ENCODE results near the gene CENPC.
"Not testable (repeated sequence)": the region's sequence is repeated elsewhere in the genome, so short reads cannot be mapped to it uniquely, and the experiment has no call there.

Gene CENPC

DNA sequence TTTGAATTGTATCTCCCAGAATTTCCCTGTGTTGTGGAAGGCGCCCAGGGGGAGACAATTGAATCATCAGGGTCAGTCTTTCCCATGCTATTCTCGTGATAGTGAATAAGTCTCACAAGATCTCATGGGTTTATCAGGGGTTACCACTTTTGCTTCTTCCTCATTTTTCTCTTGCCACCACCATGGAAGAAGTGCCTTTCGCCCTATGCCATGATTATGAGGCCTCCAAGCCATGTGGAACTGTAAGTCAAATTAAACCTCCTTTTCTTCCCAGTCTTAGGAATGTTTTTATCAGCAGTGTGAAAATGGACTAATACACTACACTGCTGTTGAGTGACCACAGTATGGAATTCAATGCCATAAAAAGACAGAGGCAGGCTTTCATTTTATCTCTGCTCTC lies 12.2 kb downstream of the CENPC start:
- TF ChIP-seq, protein P1, sequence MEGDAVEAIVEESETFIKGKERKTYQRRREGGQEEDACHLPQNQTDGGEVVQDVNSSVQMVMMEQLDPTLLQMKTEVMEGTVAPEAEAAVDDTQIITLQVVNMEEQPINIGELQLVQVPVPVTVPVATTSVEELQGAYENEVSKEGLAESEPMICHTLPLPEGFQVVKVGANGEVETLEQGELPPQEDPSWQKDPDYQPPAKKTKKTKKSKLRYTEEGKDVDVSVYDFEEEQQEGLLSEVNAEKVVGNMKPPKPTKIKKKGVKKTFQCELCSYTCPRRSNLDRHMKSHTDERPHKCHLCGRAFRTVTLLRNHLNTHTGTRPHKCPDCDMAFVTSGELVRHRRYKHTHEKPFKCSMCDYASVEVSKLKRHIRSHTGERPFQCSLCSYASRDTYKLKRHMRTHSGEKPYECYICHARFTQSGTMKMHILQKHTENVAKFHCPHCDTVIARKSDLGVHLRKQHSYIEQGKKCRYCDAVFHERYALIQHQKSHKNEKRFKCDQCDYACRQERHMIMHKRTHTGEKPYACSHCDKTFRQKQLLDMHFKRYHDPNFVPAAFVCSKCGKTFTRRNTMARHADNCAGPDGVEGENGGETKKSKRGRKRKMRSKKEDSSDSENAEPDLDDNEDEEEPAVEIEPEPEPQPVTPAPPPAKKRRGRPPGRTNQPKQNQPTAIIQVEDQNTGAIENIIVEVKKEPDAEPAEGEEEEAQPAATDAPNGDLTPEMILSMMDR (IDR thresholded peaks at IDR 0.05; ENCODE audit: low read depth, low read length) = no peak
- Histone ChIP-seq H3K4me3 (ENCODE audit: low read depth, low read length) (no peak overlapping the region), H3K27me3 (no peaks in the 10 kb centered on the region), H3K4me1 (no peaks in the 10 kb centered on the region), H3K9me3 (no peaks in the 10 kb centered on the region), H3K36me3 (peaks cover 26% of the 10 kb centered on the region)
- DNase-seq = no peak

DNA sequence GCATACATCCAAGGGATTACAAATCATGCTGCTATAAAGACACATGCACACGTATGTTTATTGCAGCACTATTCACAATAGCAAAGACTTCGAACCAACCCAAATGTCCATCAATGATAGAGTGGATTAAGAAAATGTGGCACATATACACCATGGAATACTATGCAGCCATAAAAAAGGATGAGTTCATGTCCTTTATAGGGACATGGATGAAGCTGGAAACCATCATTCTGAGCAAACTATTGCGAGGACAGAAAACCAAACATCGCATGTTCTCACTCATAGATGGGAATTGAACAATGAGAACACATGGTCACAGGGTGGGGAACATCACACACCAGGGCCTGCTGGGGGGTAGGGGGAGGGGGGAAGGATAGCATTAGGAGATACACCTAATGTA lies 12.9 kb downstream of the CENPC start:
- H3K36me3 ChIP-seq = peaks cover 22% of the 10 kb centered on the region
- H3K4me3 ChIP-seq (ENCODE audit: low read depth, low read length); H3K27me3 ChIP-seq; DNase-seq; H3K4me1 ChIP-seq; H3K9me3 ChIP-seq: not testable (repeated sequence)

DNA sequence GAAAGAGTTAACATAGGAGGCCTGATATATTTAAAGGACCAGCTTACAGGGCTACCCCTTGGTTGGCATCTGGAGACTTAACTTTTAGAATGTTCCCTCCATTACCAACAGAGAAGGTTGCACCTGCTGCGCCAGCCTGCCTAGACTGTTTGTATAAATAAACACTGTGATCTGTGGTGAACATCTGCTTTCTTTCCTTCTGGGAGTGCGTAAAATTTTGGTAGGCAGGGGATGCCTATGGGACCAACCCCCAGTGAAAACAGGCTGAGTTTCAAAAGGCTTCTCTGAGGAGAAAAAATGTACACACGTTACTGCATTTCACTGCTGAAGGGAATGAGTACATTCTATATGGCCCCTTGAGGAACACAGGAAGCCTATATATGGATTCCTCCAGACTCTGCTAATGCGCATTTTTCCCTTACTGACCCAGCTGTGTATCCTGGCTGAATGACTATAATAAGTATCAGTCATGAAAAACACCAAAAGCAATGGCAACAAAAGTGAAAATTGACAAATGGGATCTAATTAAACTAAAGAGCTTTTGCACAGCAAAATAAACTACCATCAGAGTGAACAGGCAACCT lies 13.8 kb downstream of the CENPC start:
- no peaks in the 10 kb centered on the region for H3K27me3 ChIP-seq
- H3K4me3 ChIP-seq (ENCODE audit: low read depth, low read length) = no peak overlapping the region
- DNase-seq = no peak
- TF ChIP-seq, protein P1 (IDR thresholded peaks at IDR 0.05; ENCODE audit: low read depth, low read length) = no peak
- H3K36me3 ChIP-seq = peaks cover 21% of the 10 kb centered on the region
- H3K4me1 ChIP-seq = no peaks in the 10 kb centered on the region
- H3K9me3 ChIP-seq = no peaks in the 10 kb centered on the region

DNA sequence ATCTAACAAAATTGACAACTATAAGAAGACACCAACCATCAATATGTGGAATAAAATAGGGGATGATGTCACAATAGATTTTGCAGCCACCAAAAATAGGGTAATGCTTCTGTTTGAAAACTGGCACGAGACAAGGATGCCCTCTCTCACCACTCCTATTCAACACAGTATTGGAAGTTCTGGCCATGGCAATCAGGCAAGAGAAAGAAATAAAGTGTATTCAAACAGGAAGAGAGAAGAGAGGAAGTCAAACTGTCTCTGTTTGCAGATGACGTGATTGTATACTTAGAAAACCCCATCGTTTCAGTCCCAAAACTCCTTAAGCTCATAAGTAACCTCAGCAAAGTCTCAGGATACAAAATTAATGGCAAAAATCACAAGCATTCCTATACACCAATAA lies 21.2 kb downstream of the CENPC start:
- H3K4me3 ChIP-seq (ENCODE audit: low read depth, low read length); H3K27me3 ChIP-seq; H3K9me3 ChIP-seq; DNase-seq; H3K4me1 ChIP-seq; H3K36me3 ChIP-seq: not testable (repeated sequence)

DNA sequence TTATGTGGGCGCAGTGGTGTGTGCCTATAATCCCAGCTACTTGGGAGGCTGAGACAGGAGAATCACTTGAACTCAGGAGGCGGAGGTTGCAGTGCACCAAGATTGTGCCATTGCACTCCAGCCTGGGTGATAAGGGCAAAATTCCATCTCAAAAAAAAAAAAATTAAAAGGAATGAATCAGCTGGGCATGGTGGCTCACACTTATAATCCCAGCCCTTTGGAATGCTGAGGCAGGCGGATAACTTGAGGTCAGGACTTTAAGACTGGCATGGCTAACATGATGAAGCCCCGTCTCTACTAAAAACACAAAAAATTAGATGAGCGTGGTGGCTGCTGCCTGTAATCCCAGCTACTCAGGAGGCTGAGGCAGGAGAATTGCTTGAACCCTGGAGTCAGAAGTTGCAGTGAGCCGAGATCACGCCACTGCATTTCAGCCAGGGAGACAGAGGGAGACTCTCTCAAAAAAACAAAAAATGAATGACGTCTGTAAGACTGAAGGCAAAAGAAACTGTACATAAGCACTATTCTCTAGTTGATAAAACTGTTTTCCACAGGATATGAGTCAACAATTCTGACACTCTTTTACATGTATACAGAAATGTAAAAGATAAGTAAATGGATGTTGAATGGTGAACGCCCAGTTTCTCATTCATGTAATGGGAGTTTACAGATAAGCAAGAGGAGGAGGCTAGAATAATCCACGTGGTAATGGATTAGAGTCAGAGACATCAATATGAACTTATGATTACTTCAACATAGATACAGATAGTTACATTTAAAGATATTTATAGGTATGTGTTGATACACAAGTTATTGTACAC lies 22.2 kb downstream of the CENPC start:
- H3K4me1 ChIP-seq = no peaks in the 10 kb centered on the region
- no peaks in the 10 kb centered on the region for H3K9me3 ChIP-seq
- DNase-seq = no peak
- TF ChIP-seq, protein P1 (IDR thresholded peaks at IDR 0.05; ENCODE audit: low read depth, low read length) = no peak
- H3K27me3 ChIP-seq = no peaks in the 10 kb centered on the region
- peaks cover 7% of the 10 kb centered on the region for H3K36me3 ChIP-seq
- H3K4me3 ChIP-seq (ENCODE audit: low read depth, low read length) = no peak overlapping the region

DNA sequence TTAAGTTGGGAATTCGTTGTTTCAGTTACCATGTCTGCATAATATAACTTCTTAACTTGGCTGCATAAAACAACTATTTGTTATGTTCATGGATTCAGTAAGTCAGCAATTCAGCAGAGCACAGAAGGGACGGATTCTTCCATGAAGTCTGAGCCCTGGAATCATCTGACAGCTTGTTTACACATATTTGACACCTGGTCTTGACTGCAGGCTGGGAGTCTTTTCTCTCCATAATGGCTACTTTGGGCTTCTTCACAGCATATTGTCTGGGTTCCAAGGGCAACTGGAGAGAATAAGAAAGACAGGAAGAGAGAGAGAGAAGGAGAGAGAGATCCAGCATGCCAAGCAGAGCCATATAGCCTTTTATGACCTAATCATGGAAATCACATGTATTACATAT lies 23.1 kb downstream of the CENPC start:
- Histone ChIP-seq H3K27me3 (no peaks in the 10 kb centered on the region), H3K4me3 (ENCODE audit: low read depth, low read length) (no peak overlapping the region), H3K4me1 (no peaks in the 10 kb centered on the region), H3K9me3 (no peaks in the 10 kb centered on the region), H3K36me3 (peaks cover 7% of the 10 kb centered on the region)
- TF ChIP-seq, protein P1 (IDR thresholded peaks at IDR 0.05; ENCODE audit: low read depth, low read length) = no peak
- no peak for DNase-seq

DNA sequence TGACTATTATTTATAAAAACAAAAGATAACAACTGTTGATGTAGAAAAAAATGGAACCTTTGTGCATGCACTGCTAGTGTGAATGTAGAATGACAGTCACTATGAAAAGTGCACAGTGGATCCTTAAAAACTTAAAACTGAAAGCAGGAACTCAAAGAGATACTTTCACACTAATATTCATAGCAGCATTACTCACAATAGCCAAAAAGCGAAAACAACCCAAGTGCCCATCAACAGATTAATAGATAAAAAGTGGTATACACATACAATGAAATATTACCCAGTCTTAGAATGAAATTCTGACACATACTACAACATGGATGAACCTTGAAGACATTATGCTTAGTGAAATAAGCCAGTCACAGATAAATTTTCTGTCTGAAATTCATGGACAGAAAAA lies 23.8 kb downstream of the CENPC start:
- H3K4me3 ChIP-seq (ENCODE audit: low read depth, low read length) = no peak overlapping the region
- no peaks in the 10 kb centered on the region for H3K4me1 ChIP-seq
- DNase-seq = no peak
- H3K27me3 ChIP-seq = no peaks in the 10 kb centered on the region
- H3K36me3 ChIP-seq = peaks cover 5% of the 10 kb centered on the region
- TF ChIP-seq, protein P1 (IDR thresholded peaks at IDR 0.05; ENCODE audit: low read depth, low read length) = no peak
- H3K9me3 ChIP-seq = no peaks in the 10 kb centered on the region

Measured in BE2C (cell line).